GM19025 (cell line): ENCODE measurements around the gene RUVBL2.
"Not testable (repeated sequence)": the region's sequence is repeated elsewhere in the genome, so short reads cannot be mapped to it uniquely, and the experiment has no call there.

Experiments used
- ATAC-seq: cut with Tn5 transposase; IDR thresholded peaks from one replicate; pipeline ENCODE4 v1.9.1; 2021; ENCODE audit warnings: mild to moderate bottlenecking, low read depth, moderate library complexity; ENCODE audit not compliant: unreplicated experiment

The RUVBL2 gene

DNA sequence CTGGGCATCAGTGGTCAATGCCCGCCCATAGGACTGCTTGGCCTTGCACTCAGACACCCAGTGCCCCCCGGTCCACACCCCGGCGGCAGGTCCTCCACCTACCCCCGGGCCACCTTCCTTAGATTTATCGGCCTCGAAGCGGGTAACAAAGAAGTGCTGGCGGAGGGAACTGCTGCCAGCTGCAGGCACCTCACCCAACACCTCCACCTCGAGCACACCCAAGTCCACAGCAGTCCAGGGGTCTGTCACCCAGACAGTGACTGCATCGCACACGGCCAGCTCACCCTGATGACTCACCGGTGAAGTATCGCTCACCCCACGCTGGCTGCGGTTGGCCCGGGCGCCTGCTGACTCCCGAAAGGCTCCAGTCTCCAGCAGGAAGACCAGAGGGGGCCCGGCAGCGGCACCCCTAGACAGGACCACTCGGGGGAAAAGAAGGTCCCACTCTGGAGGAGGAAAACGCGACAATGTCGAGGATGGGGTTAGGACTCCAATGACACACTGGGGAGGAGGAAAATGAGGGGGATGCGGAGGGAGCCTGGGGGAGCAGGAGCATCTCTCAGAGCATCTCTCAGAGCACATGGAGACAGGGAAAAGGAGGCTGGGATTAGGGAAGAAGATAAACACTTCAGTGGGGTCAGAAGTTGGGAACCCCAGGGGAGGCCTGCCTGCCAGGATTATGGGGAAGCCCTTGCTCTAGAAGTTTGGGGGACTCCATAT lies 45.0 kb downstream of the RUVBL2 start:
- not testable (repeated sequence) for ATAC-seq

DNA sequence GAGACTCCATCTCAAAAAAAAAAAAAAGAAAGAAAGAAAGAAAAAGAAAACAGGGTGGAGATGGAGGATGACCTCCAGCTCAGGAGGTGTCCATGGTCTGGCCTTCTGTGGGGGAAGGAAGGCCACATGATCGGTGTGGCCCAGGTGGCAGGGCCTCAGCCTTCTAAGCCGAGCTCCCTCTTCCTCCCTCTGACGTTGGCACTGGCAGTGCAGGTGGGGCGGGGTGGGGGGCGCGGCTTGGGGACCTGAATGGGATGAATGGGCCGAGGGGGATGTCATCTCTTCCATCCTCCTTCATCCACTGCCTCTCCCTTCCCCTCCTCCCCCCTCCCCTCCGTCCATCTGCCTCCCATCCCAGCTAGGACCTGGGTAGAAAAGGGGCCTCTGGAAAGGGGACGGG lies 46.0 kb downstream of the RUVBL2 start:
- ATAC-seq: not testable (repeated sequence)

DNA sequence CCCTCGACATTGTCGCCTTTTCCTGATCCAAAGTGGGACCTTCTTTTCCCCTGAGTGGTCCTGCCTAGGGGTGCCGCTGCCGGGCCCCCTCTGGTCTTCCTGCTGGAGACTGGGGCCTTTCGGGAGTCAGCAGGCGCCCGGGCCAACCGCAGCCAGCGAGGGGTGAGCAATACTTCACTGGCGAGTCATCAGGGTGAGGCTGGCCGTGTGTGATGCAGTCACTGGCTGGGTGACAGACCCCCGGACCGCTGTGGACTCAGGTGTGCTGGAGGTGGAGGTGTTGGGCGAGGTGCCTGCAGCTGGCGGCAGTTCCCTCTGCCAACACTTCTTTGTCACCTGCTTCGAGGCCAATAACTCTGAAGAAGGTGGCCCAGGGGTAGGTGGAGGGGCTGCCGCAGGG lies 48.5 kb downstream of the RUVBL2 start:
- no peak for ATAC-seq

DNA sequence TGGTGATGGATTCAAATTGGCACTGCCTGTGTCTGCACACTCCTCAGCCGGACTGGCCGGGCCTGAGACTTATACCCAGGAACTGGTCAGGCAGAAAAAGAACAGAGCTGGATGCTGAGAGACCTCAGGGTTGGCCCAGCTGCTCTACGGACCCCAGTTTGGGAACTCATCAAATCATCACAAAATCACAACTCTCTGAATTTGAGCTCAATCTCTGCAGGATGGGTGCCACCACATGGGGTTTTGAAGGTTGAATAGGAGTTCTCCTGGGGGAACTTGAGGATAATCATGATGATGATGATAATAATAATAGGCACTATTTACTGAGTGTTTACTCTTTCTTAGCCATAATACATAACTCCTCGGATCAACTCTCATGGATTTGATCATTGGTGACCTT lies 49.0 kb downstream of the RUVBL2 start:
- ATAC-seq: not testable (repeated sequence)

DNA sequence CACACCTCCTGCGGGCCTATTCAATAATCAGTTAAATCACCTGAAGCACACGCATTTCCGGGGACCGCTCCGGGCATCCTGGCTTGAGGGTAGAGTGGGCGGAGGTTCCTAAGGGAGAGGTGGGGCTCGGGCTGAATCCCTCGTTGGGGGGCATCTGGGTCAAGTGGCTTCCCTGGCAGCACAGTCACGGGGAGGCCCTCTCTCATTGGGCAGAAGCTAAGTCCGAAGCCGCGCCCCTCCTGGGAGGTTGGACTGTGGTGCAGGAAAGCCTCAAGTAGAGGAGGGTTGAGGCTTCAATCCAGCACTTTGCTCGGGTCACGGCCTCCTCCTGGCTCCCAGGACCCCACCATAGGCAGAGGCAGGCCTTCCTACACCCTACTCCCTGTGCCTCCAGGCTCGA lies 49.9 kb downstream of the RUVBL2 start, which contains the start of gene CGB5:
Gene CGB5, plus strand, starts transcription at position 301 of the 400 bp plus-strand sequence. CDS start 362 bp downstream, outside the sequence.
- ATAC-seq: not testable (repeated sequence)

DNA sequence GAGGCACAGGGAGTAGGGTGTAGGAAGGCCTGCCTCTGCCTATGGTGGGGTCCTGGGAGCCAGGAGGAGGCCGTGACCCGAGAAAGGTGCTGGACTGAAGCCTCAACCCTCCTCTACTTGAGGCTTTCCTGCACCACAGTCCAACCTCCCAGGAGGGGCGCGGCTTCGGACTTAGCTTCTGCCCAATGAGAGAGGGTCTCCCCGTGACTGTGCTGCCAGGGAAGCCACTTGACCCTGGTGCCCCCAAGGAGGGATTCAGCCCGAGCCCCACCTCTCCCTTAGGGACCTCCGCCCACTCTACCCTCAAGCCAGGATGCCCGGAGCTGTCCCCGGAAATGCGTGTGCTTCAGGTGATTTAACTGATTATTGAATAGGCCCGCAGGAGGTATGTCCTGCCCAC lies 55.3 kb downstream of the RUVBL2 start, which contains the start of gene CGB8:
Gene CGB8, minus strand, starts transcription at position 101 of the 400 bp plus-strand sequence. CDS start 372 bp downstream, outside the sequence.
- ATAC-seq: not testable (repeated sequence)

DNA sequence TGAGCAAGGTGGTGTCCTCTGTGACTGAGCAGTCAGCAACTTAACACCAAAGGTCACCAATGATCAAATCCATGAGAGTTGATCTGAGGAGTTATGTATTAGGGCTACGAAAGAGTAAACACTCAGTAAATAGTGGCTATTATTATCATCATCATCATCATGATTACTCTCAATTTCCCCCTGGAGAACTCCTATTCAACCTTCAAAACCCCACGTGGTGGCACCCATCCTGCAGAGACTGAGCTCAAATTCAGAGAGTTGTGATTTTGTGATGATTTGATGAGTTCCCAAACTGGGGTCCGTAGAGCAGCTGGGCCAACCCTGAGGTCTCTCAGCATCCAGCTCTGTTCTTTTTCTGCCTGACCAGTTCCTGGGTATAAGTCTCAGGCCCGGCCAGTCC lies 56.1 kb downstream of the RUVBL2 start:
- not testable (repeated sequence) for ATAC-seq

DNA sequence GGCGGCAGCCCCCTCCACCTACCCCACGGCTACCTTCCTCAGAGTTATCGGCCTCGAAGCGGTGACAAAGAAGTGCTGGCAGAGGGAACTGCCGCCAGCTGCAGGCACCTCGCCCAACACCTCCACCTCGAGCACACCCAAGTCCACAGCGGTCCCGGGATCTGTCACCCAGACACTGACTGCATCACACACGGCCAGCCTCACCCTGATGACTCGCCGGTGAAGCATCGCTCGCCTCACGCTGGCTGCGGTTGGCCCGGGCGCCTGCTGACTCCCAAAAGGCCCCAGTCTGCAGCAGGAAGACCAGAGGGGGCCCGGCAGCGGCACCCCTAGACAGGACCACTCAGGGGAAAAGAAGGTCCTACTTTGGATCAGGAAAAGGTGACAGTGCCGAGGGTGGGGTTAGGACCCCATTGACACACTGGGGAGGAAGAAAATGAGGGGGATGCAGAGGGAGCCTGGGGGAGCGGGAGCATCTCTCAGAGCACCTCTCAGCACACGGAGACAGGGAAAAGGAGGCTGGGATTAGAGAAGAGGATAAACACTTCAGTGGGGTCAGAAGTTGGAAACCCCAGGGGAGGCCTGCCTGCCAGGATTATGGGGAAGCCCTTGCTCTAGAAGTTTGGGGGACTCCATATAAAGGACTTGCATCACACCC lies 56.8 kb downstream of the RUVBL2 start:
- not testable (repeated sequence) for ATAC-seq

DNA sequence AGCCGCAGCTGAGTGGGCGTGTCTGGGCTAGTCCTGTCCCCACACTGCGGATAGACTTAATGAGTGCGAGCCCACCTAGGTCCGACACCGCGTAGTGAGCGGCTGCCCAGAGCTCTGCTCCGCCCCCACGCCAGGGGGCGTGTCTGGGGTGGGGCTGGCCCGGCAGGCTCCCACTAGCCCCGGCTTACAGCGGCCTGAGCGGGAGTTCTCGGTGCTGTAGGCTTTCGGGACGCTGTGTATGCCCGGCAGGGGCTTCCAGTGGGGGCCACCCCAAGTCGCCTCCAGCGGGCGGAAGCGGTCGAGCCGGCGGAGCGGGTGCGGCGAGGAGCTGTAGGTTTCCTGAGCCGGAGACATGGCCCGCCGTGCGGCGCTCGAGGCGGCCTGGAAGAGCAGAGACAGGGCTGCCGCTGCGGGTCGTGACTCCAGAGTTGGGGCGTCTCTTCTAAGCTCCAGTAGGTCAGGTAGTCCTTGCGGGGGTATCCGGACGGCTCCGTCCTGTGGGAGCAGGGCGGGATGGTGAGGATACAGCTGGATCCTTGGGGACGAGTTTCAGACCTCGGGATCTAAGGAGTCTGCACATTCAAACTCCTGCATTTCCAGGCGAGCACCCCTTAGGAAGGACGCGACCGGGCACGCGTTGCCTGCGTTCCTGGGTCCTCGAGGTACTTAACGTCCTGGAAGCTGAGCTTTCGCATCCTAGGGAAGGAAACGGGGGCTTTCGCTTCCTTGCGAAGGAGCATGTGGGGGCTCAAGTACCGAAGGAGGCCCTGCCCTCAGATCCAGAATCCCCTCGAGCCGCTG lies 62.6 kb downstream of the RUVBL2 start:
- ATAC-seq: no peak

DNA sequence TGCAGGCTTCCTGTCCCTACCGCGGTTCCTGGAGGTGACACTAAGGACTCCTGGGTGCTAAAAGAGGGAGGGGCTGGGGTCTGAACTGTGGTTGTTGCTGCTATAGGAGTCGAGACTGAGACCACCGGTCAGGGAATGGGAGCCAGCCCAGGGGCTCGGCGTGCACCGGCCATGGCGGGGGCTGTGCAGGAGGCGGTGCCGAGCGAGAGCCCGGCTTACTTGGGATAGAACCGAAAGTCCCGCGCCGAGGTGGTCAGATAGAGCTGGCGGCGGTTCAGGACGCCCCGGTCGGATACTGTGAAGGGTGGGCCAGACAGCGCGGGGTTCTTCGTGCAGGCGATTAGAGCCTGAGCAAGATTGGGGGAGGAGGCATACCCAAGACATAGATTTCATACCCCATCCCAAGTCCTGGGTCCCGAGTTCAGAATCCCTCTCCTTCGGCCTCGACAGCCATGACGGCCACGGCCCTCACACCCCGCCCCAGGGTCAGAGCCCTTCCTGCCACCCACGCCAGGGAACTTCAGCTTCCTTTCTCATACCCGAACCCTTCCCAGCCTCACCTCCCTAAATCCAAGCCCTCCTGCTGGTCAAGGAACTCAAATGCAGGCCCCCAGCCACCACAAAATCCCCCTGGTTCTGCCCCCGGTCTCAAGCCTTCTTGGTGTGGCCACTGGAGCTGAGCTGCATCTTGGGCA lies 63.4 kb downstream of the RUVBL2 start:
- ATAC-seq: not testable (repeated sequence)

DNA sequence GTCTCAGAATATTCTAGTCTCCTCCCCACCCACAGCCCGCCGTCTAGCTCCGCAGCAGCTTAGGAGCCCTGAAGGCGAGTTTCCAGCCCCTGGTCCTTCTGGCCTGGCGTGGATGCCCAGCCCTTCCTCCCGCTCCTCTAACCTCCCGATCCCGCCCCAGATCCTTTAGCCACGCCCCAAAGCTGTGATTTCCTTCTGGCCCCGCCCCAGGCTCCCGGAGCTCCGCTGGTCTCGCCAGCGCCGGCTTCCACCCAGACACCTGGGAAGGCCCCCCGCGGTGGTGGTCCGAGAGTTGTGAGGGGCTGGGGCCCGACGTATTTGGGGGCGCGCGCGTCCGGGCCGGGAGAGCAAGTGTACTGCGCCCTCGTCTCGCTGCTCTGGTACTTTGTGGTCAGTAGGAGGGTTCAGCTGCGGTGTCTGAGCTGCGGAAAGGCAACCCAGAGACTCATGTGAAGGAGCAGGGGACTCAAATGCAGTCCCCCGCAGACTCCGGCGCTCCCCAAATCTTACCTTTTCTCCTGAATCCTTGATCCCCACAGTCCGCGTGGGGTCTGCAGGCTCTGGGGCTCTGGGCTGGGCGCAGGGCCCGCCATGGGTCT lies 64.0 kb downstream of the RUVBL2 start, which contains the start of gene CGB7:
Gene CGB7, minus strand, starts transcription at position 114 of the 599 bp plus-strand sequence. CDS start 2,374 bp downstream, outside the sequence.
- no peak for ATAC-seq

DNA sequence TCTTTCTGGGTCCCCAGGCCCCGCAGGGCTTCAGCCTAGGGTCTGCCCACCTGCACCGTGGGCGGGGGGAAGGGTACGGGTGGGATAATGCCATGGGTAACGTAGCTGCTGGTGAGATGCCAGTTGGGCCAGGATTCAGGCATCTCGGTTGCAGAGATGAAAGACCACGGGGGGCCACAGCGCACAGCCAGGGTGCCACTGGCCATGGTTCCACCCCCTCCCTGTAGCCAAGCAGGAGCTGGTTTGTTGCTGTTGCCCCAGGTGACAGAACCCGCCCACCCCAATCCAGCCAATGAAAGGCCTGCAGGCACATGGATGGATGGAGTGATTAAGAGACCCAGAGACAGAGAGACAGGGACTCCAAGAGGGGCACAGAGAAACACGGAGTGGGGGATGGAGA lies 64.9 kb downstream of the RUVBL2 start:
- ATAC-seq: no peak

DNA sequence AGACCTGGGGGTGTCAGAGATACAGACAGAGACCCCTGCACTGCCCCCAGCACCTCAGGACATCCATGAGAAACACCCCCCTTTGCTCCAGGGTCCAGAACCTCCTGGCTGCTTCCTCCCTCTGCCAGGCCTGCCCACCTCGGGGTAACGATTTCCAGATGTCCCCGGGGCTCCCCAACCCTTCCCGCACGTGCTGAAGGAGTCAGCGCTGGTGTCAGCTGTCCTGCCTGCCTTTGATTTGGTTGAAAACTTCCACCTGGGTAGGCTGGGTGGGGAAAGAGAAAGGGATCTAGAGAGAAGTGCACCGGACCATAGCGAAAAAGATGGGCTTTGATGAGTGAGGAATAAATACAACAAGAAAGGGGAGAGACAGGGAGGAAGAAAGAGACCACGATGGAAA lies 65.4 kb downstream of the RUVBL2 start:
- ATAC-seq: no peak

DNA sequence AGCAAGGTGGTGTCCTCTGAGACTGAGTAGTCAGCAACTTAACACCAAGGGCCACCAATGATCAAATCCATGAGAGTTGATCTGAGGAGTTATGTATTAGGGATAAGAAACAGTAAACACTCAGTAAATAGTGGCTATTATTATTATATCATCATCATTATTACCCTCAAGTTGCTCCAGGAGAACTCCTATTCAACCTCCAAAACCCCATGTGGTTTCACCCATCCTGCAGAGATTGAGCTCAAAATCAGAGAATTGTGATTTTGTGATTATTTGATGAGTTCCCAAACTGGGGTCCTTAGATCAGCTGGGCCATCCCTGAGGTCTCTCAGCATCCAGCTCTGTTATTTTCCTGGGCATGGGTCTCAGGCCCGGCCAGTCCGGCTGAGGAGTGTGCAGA lies 67.3 kb downstream of the RUVBL2 start:
- ATAC-seq: no peak

DNA sequence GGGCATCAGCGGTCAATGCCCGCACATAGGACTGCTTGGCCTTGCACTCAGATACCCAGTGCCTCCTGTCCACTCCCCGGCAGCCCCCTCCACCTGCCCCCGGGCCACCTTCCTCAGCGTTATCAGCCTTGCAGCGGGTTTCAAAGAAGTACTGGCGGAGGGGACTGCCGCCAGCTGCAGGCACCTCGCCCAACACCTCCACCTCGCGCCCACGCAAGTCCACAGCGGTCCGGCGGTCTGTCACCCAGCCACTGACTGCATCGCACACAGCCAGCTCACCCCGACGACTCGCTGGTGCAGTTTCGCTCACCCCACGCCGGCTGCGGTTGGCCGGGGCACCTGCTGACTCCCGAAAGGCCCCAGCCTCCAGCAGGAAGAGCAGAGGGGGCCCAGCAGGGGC lies 67.8 kb downstream of the RUVBL2 start:
- ATAC-seq: no peak

DNA sequence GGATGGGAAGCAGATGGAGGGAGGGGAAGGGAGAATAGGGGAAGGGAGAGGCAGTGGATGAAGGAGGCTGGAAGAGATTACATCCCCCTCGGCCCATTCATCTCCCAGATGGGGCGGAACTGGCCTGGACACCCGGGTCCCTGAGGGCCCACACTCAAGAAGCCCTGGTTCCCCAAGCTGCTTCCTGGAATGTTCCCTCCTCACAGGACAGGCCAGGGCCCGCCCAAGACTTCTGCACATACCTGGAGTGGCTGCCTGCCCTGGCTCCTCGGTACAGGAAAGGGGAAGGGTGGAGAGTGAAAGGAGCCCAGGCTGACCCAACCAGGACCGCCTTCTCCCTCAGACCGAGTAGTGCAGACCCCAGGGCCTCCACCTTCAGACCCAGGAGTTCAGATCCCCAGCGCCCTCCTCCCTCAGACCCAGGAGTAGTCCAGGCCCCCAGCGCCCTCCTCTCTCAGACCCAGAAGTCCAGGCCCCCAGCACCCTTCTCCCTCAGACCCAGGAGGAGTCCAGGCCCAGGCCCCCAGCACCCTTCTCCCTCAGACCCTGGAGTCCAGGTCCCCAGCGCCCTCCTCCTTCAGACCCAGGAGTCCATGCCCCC lies 70.4 kb downstream of the RUVBL2 start:
- no peak for ATAC-seq

DNA sequence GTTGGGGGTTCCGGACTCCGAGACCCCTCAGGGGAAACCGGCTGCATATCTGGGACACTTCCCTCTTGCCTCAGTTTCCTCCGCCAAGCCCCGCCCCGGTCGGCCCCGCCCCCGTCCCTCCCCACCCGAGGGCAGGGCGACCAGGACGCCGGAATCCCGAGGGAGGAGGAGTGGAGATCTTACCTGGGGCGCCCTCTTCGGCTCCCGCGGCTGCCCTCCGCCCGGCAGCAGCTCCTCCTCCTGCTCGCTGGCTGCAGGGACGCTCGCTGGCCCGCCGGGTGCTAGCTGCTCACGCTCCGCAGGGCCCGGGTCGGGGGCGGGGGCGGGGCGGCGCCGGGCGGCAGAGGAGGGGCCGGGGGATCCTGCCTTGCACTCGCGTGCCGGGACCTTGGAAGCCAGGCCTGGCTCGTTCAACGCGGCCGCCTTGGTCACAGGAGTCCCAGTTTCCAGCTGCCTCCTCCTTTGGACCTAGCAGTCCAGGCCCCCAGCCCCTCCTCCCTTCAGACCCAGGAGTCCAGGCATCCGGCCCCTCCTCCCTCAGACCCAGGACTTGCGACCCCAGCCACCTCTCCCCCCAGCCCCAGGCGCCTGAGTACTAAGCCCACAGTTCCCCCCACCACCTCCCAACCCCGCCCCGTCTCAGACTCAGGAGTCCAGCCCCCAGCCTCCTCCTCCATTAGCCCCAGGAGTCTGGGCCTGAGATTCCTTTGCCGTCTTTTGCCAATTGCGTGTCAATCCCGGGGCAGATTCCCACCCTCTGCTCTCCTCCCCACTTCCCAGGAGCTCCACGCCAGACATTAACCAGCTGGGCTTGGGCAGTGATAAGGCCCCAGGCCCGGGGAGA lies 71.3 kb downstream of the RUVBL2 start, which contains the start of gene NTF4:
Gene NTF4, minus strand, starts transcription at position 51 of the 844 bp plus-strand sequence. CDS start 2,821 bp downstream, outside the sequence.
- ATAC-seq: no peak
